PC-9 (cell line): ENCODE data around the gene TIFAB. TPM values are rescaled to one million over a fixed set of nuclear protein-coding genes. Genes with fewer than 3 reads are reported as not detected.
A peak's percentile ranks its signal among the peaks of the same experiment; 100 is the strongest.

Experiments
- BruUV-seq: library from RNA; stranded (reverse); fragments of 400-500 nt; replicated peaks from 2 replicates; lab custom pipeline; 2021; lab: Mats Ljungman, UMichigan
- CTCF ChIA-PET: fragments of 300-600 bp; sonication (Branson Sonifier 250); formaldehyde crosslinking; loops from one replicate; lab custom pipeline; 2022; ENCODE audit warnings: antibody characterized with exemption; lab: Charles Lee
- POLR2A ChIA-PET: fragments of 300-600 bp; sonication (Branson Sonifier 250); formaldehyde crosslinking; loops from one replicate; lab custom pipeline; 2022; ENCODE audit warnings: antibody characterized with exemption; ENCODE audit not compliant: unreplicated experiment; lab: Charles Lee
- DNase-seq, 2 experiments: peaks; one replicate each; pipeline versions ENCODE4 v3.0.0 to v3.0.0-alpha.2; 2015 to 2022; ENCODE audit warnings: mixed read lengths in 1 of 2
- H2AFZ ChIP-seq: fragments of 200-600 bp; sonication (generic); 2 replicates; pipeline ENCODE4 v1.8.1; 2017; ENCODE audit warnings: antibody characterized with exemption
- H3F3A ChIP-seq: fragments of 200-600 bp; sonication (generic); 2 replicates; pipeline ENCODE4 v1.8.1; 2017; ENCODE audit warnings: antibody characterized with exemption, mild to moderate bottlenecking, low read depth; ENCODE audit not compliant: insufficient read depth
- H3K27ac ChIP-seq: fragments of 200-600 bp; sonication (generic); 2 replicates; pipeline ENCODE4 v1.6.1; 2016; ENCODE audit warnings: mixed run types
- H3K27me3 ChIP-seq: fragments of 200-600 bp; sonication (generic); 2 replicates; pipeline ENCODE4 v1.6.1; 2016; ENCODE audit warnings: low read depth, mixed run types; ENCODE audit not compliant: insufficient read depth
- H3K36me3 ChIP-seq: fragments of 200-600 bp; sonication (generic); 2 replicates; pipeline ENCODE4 v1.6.1; 2016; ENCODE audit warnings: low read depth, mixed run types
- H3K4me1 ChIP-seq: fragments of 200-600 bp; sonication (generic); replicated peaks from 2 replicates; pipeline ENCODE4 v1.6.1; 2016; ENCODE audit warnings: mixed run types; ENCODE audit not compliant: insufficient read depth
- H3K4me2 ChIP-seq: fragments of 200-600 bp; sonication (generic); 2 replicates; pipeline ENCODE4 v1.6.1; 2017; ENCODE audit warnings: mixed run types
- H3K4me3 ChIP-seq: fragments of 200-600 bp; sonication (generic); 2 replicates; pipeline ENCODE4 v1.6.1; 2016; ENCODE audit warnings: mixed run types
- H3K79me2 ChIP-seq: fragments of 200-600 bp; sonication (generic); 2 replicates; pipeline ENCODE4 v1.6.1; 2017; ENCODE audit warnings: low read depth, mixed run types
- H3K9me2 ChIP-seq: fragments of 200-600 bp; sonication (generic); 2 replicates; pipeline ENCODE4 v1.8.1; 2017; ENCODE audit warnings: mild to moderate bottlenecking; ENCODE audit not compliant: insufficient read depth
- H3K9me3 ChIP-seq: fragments of 200-600 bp; sonication (generic); 2 replicates; pipeline ENCODE4 v1.8.1; 2016; ENCODE audit warnings: low read depth; ENCODE audit not compliant: insufficient read depth
- H4K20me1 ChIP-seq: fragments of 200-600 bp; sonication (generic); 2 replicates; pipeline ENCODE4 v1.8.1; 2017; ENCODE audit not compliant: insufficient read depth
- EZH2 ChIP-seq: fragments of 200-600 bp; sonication (generic); IDR thresholded peaks from 2 replicates; pipeline ENCODE4 v1.8.0; 2017; ENCODE audit warnings: antibody characterized with exemption, low read depth
- intact Hi-C: fragments of 100-400 bp; cut with micrococcal nuclease; formaldehyde crosslinking; loops from one replicate; pipeline ENCODE4 v1.10.0; 2022; ENCODE audit not compliant: unreplicated experiment
- total RNA-seq: library from RNA; stranded (reverse); gene quantifications from 2 replicates; pipeline ENCODE4 v1.2.3, GENCODE V29; 2021
- TF ChIP-seq, protein P1 (sequence below): fragments of 200-600 bp; sonication (generic); conservative IDR thresholded peaks from 2 replicates; pipeline ENCODE4 v1.6.1; 2017; ENCODE audit warnings: mixed run types, antibody characterized with exemption, mild to moderate bottlenecking, moderate library complexity

The TIFAB gene
- total RNA-seq, 1 experiment from 2014 or later, result not detected

DNA sequence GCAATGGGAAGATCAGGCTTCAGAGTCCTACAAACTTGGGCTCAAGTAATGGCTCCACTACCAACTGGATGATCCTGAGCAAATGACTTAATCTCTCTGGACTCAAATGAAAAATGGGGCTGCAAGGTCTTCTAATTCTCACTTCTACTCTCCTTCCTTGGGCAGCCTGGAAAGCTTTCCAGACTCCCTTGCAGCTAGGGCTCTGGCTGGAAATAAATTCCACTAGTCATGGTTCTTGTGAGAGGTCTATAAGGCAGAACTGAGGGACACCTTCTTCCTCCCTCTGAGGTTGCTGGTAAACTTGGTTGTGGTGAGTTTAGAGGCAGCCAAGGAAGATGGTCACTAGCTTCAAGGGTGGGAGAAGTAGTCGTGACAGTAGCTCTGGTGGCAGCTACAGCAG, 23.6 kb downstream of the TIFAB start:
- Histone ChIP-seq H3K4me1 (no peaks in the 10 kb centered on the region), H3K4me2 (no peak overlapping the region), H3K27ac (no peak overlapping the region), H3K9me3 (peaks cover 6% of the 10 kb centered on the region; the same call in 1 of the 2 replicates), H3F3A (no peaks in the 10 kb centered on the region), H2AFZ (no peak overlapping the region), H3K9me2 (no peaks in the 10 kb centered on the region), H4K20me1 (no peaks in the 10 kb centered on the region), H3K4me3 (no peak overlapping the region), H3K79me2 (no peaks in the 10 kb centered on the region), H3K36me3 (no peaks in the 10 kb centered on the region), H3K27me3 (peaks cover 30% of the 10 kb centered on the region)
- DNase-seq, result no peak
- CTCF ChIA-PET, result no interaction called here
- intact Hi-C loops, result loop anchor here (10.0 kb wide), 1 partner anchor 74 kb away; no protein-coding TSS in a partner anchor
- BruUV-seq, result no TSS peak
- POLR2A ChIA-PET, result no interaction called here
- TF ChIP-seq, protein P1, sequence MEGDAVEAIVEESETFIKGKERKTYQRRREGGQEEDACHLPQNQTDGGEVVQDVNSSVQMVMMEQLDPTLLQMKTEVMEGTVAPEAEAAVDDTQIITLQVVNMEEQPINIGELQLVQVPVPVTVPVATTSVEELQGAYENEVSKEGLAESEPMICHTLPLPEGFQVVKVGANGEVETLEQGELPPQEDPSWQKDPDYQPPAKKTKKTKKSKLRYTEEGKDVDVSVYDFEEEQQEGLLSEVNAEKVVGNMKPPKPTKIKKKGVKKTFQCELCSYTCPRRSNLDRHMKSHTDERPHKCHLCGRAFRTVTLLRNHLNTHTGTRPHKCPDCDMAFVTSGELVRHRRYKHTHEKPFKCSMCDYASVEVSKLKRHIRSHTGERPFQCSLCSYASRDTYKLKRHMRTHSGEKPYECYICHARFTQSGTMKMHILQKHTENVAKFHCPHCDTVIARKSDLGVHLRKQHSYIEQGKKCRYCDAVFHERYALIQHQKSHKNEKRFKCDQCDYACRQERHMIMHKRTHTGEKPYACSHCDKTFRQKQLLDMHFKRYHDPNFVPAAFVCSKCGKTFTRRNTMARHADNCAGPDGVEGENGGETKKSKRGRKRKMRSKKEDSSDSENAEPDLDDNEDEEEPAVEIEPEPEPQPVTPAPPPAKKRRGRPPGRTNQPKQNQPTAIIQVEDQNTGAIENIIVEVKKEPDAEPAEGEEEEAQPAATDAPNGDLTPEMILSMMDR, result no peak
- TF ChIP-seq EZH2, result no peak

- no peaks in the 10 kb centered on the region for H3K4me1 ChIP-seq
- no TSS peak for BruUV-seq
- H3K27ac ChIP-seq, result no peak overlapping the region
- H3F3A ChIP-seq, result no peaks in the 10 kb centered on the region
- H3K79me2 ChIP-seq, result no peaks in the 10 kb centered on the region
- TF ChIP-seq, protein P1, result peak; percentile 80
- no peak for TF ChIP-seq EZH2
- H2AFZ ChIP-seq, result no peak overlapping the region
- DNase-seq, result peak in 1 of 2 experiments; percentile 48
- H3K4me3 ChIP-seq, result no peak overlapping the region
- intact Hi-C loops, result loop anchor here (10.0 kb wide), 1 partner anchor 72 kb away; no protein-coding TSS in a partner anchor
- H3K4me2 ChIP-seq, result no peak overlapping the region
- no peaks in the 10 kb centered on the region for H4K20me1 ChIP-seq
- CTCF ChIA-PET, result interaction anchor here (0.6 kb wide), 3 partner anchors 53 to 77 kb away, joined by 3 read pairs; no protein-coding TSS in a partner anchor
- H3K36me3 ChIP-seq, result no peaks in the 10 kb centered on the region
- H3K27me3 ChIP-seq, result peaks cover 29% of the 10 kb centered on the region
- peaks cover 6% of the 10 kb centered on the region; the same call in 1 of the 2 replicates for H3K9me3 ChIP-seq
- POLR2A ChIA-PET, result no interaction called here
- no peaks in the 10 kb centered on the region for H3K9me2 ChIP-seq
These were observed 25.8 kb downstream of the TIFAB start for GRCh38 chr5:135426102-135427082.

- no TSS peak for BruUV-seq
- ChIA-PET CTCF (interaction anchor here (0.6 kb wide), 3 partner anchors 52 to 76 kb away, joined by 3 read pairs; no protein-coding TSS in a partner anchor), POLR2A (no interaction called here)
- H3K36me3 ChIP-seq, result no peaks in the 10 kb centered on the region
- H3K79me2 ChIP-seq, result no peaks in the 10 kb centered on the region
- no peak overlapping the region for H3K4me3 ChIP-seq
- H4K20me1 ChIP-seq, result no peaks in the 10 kb centered on the region
- no peak for DNase-seq
- TF ChIP-seq, protein P1, result no peak
- no peak for TF ChIP-seq EZH2
- H3K27ac ChIP-seq, result no peak overlapping the region
- H3K27me3 ChIP-seq, result peaks cover 25% of the 10 kb centered on the region
- no peaks in the 10 kb centered on the region for H3K4me1 ChIP-seq
- intact Hi-C loops, result loop anchor here (10.0 kb wide), 1 partner anchor 71 kb away; no protein-coding TSS in a partner anchor
- peaks cover 6% of the 10 kb centered on the region; the same call in 1 of the 2 replicates for H3K9me3 ChIP-seq
- no peaks in the 10 kb centered on the region for H3F3A ChIP-seq
- no peak overlapping the region for H2AFZ ChIP-seq
- H3K9me2 ChIP-seq, result no peaks in the 10 kb centered on the region
- H3K4me2 ChIP-seq, result no peak overlapping the region
These were observed 26.5 kb downstream of the TIFAB start for GRCh38 chr5:135425641-135426040.
